ENCODE measurements around the gene PDE4D. TPM values are rescaled to one million over a fixed set of nuclear protein-coding genes. Genes with fewer than 3 reads are reported as not detected.
A peak's percentile ranks its signal among the peaks of the same experiment; 100 is the strongest.

The PDE4D gene
- total and polyA plus RNA-seq, 11 donors = 5.2 to 68.3 (median 42.1) TPM

GRCh38 chr5:59773294-59773693 is 120.2 kb downstream of the PDE4D start:
- intact Hi-C loops (cut with DNase I) = no loop called here
- TF ChIP-seq POLR2A (IDR thresholded peaks at IDR 0.05) = no peak
- no peak for TF ChIP-seq CTCF (IDR thresholded peaks at IDR 0.05)
- Histone ChIP-seq H3K9me3 (no peaks in the 10 kb centered on the region), H3K36me3 (no peaks in the 10 kb centered on the region), H3K4me3 (no peak overlapping the region), H3K4me1 (peaks cover 0 to 11% (median 5%) of the 10 kb centered on the region in 12 donors), H3K27me3 (peaks cover 0 to 18% (median 4%) of the 10 kb centered on the region in 9 donors), H3K27ac (no peak overlapping the region)
- ATAC-seq (no peak), DNase-seq (no peak)

DNA sequence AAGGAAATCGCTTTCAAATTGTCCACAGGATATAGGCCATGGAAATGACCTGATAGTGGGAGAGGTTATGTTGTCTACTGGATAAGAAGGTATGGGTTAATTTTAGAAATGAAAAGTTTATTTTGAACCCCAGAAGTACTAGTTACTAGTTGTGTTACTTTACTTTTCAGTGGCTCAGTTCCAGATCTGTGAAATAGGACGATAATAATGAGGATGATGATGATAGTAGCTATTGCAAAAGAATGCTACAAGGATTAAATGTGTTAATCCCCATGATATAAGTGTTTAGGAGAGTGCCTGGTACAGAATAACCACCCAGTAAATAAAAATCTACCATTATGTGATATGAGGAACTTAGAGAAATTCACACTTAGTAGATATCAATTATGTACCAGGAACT is 120.8 kb downstream of the PDE4D start:
- intact Hi-C loops (cut with DNase I) = no loop called here
- Histone ChIP-seq H3K27me3 (peaks cover 0 to 23% (median 4%) of the 10 kb centered on the region in 9 donors), H3K9me3 (no peaks in the 10 kb centered on the region), H3K4me3 (no peak overlapping the region), H3K36me3 (no peaks in the 10 kb centered on the region), H3K4me1 (peaks cover 0 to 15% (median 6%) of the 10 kb centered on the region in 12 donors), H3K27ac (no peak overlapping the region)
- DNase-seq (no peak), ATAC-seq (no peak)
- 66 to 81% (median 71%) methylated on average over 2 of the region's 2 CpGs for WGBS, 4 donors
- TF ChIP-seq CTCF (IDR thresholded peaks at IDR 0.05) (no peak), POLR2A (IDR thresholded peaks at IDR 0.05) (no peak)

DNA sequence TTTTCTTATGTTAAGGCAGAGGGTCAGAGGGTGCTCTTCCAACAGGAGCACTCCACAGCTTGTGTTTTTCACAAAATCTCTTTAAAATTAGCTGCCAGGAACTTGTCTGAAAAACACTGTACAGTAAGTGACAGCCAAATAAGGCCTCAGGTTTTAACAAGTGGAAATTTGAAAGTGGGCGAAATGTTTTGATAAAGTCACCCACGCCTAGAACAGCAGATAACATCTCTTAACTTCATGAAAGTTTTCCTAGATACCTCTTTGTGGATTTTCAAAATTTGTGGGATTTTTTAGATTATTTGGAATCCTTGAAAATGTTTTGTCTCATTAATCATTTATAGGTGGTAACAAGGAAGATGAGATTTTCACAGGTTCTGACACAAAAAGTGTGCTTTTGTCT is 121.3 kb downstream of the PDE4D start:
- no peak for TF ChIP-seq POLR2A (IDR thresholded peaks at IDR 0.05)
- WGBS, 4 donors = 96 to 100% (median 97%) methylated on average over 2 of the region's 2 CpGs
- H3K9me3 ChIP-seq = no peaks in the 10 kb centered on the region

DNA sequence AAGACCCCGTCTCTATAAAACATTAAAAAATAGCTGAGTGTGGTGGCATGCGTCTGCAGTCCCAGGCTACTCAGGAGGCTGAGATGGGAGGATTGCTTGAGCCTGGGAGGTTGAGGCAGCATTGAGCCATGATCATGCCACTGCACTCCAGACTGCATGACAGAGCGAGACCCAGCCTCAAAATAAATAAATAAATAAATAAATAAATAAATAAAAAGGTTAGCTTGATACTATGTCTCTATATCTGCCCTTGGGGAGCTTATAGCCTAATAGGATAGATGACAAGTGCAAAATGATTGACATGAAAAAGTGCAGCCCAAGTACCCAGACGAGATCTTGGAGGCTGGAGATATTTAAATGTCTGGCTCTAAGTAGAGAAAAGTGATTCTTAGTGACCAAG is 122.6 kb downstream of the PDE4D start:
- Histone ChIP-seq H3K9me3 (no peaks in the 10 kb centered on the region), H3K4me1 (peaks cover 0 to 25% (median 8%) of the 10 kb centered on the region in 12 donors), H3K27ac (no peak overlapping the region), H3K4me3 (no peak overlapping the region), H3K36me3 (no peaks in the 10 kb centered on the region), H3K27me3 (peaks cover 0 to 38% (median 6%) of the 10 kb centered on the region in 9 donors)
- WGBS, 4 donors = 83 to 96% (median 94%) methylated on average over 4 of the region's 4 CpGs
- intact Hi-C loops (cut with DNase I) = no loop called here
- DNase-seq = no peak
- no peak for TF ChIP-seq POLR2A (IDR thresholded peaks at IDR 0.05)
- TF ChIP-seq CTCF (IDR thresholded peaks at IDR 0.05) = no peak
- ATAC-seq = no peak

More for the DNA sequence above, 121.3 kb downstream of the PDE4D start:
- Histone ChIP-seq H3K36me3 (no peaks in the 10 kb centered on the region), H3K27me3 (peaks cover 0 to 28% (median 5%) of the 10 kb centered on the region in 9 donors), H3K27ac (no peak overlapping the region), H3K4me1 (peaks cover 0 to 17% (median 6%) of the 10 kb centered on the region in 12 donors), H3K4me3 (no peak overlapping the region)
- DNase-seq = no peak
- ATAC-seq = no peak
- intact Hi-C loops (cut with DNase I) = no loop called here

DNA sequence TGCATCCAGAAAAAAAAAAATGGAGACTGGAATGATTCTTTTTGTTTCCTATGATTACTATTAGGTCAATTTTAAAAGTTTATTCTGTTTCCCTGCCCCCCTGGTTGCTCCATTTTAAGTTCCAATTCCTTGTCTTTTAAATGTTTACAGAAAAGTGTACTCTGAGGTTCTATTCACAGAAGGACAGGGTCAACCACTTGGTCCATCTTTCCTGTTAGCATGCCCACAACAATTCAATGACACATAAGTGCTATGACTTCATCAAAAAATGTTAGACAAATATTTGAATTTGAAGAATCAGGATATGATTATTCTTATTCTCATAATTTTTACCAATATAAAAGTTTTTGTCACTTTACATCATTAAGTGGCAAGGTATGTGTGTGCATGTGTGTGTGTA is 123.7 kb downstream of the PDE4D start:
- intact Hi-C loops (cut with DNase I) = no loop called here
- peak overlapping the region in 1 of 12 donors; percentile 82 for H3K27ac ChIP-seq
- DNase-seq = no peak
- no peak for ATAC-seq
- H3K9me3 ChIP-seq = no peaks in the 10 kb centered on the region
- H3K4me1 ChIP-seq = peaks cover 0 to 25% (median 8%) of the 10 kb centered on the region in 12 donors
- no peak overlapping the region for H3K4me3 ChIP-seq
- no peaks in the 10 kb centered on the region for H3K36me3 ChIP-seq
- no peak for TF ChIP-seq POLR2A (IDR thresholded peaks at IDR 0.05)
- peaks cover 0 to 38% (median 6%) of the 10 kb centered on the region in 9 donors for H3K27me3 ChIP-seq

All from heart left ventricle (tissue), 16 donors.